ENCODE measurements around the gene SAMD1. TPM values are rescaled to one million over a fixed set of nuclear protein-coding genes. Genes with fewer than 3 reads are reported as not detected.

Gene SAMD1
- total RNA-seq, result 35.5 TPM

- DNase-seq (ENCODE audit: low read depth in 2 of 3, low spot score in 2 of 3), result peak in 2 of 3 donors; percentile 93 to 96
Measured at GRCh38 chr19:14090509-14091080, at the start of gene SAMD1. SAMD1 (minus strand) TSS chr19:14090751.

DNA sequence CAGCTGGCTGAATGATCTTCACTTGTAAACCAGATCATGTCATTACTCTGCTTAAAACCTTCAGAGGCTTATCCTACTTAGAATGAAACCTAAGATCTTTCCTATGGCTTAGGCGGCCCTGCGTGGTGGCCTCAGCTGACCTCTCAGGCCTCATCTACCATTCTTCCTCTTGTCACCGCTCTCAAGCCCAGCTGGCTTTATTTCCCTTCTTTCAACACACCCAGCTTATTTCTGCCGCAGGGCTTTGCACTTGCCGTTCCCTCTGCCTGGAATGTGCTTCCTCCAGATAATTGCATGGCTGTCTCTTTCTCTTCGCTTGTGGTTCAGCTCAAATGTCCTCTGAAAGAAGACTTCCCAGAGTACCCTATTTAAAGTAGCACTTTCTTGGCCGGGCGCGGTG is 49.4 kb upstream of the SAMD1 start:
- peak in 2 of 3 donors; percentile 34 to 41 for DNase-seq (ENCODE audit: low read depth in 2 of 3, low spot score in 2 of 3)

GRCh38 chr19:14138576-14139265 is 48.2 kb upstream of the SAMD1 start:
- DNase-seq (ENCODE audit: low read depth in 2 of 3, low spot score in 2 of 3), result no peak

DNA sequence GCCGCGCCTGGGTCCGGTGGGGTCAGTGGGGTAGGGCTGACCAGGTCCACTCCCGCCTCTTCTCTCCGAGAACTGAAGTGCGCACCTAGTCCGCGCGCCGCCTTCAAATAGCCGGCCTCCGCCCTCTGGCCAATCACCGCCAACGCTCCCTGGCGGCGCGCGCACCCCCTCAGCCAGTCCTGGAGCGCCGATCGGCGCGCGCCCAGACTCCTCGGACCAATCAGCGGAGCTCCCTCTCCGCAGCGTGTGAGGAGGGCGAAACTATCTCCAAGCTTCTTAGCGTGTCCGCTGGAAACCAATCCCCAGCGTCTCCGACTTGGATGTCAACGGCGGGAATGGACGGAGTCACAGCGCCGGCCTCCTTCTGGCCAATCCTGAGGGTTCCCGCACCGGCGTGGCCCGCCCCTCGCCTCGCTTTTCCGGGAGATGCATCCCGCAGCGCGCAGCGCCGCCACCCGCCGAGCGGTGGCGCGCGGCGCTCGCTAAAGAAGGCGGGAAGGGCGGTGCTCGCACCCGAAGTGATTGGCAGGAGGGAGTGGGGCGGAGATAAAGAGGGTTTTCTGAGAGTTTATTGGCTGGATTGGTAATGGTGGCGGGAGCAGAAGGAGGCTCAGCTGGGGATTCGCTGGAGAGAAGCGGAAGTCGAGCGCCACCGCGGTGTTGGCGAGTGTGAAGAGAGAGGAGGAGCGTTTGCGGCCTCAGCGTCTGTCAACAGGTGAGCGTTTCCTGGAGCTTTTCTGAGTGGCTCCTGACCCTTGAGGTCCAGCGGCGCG is 46.1 kb upstream of the SAMD1 start, which contains the start of gene ASF1B:
ASF1B (minus strand) TSS at position 81 of the 773 bp plus-strand sequence. CDS start 133 bp downstream, outside the sequence.
- peak; percentile 98 to 100 (median 100) for DNase-seq (ENCODE audit: low read depth in 2 of 3, low spot score in 2 of 3)

DNA sequence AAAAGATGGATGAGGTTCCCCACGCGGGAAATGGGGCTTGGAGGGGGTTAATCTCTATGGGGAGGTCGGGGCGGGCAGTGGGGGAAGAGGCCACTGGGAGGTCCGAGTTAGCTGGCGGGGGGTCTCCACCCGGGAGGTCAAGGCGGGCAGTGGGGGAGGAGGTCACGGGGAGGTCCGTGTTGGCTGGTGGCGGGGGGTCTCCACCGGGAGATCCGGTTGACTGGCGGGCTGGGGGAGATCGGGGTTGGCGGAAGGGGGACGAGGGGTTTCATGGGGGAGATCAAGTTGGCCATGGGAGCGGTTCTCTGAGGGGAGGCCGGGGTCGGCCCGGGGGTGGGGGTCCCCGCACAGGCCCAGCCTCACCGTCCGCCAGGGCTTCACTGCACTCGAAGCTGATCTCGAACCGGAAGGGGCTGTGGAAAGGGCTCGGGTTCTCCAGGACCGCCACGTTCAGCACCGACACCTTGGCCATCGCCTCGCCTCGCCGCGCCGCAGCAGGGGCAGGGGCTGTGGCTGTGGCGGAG is 45.5 kb upstream of the SAMD1 start:
- no peak for DNase-seq (ENCODE audit: low read depth in 2 of 3, low spot score in 2 of 3)

DNA sequence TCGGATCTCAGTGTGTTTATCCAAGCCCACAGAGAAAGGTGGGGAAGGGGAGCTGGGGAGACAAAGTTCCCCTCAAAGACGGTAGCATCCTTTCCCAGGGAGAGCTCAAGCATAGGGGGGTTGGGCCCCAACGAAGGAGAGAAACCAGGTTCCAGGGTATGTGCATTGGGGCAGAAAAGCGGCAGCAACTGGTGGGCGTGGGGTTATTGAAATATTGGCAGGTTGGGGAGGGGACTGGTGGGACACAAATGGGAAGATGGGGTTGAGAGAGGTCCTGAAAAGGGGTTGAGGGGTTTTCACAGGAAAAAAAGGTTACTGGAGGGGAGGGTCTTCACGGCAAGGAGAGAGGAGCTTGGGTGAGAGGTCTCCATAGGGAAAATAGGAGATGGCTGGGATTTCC is 44.8 kb upstream of the SAMD1 start:
- DNase-seq (ENCODE audit: low read depth in 2 of 3, low spot score in 2 of 3), result no peak

DNA sequence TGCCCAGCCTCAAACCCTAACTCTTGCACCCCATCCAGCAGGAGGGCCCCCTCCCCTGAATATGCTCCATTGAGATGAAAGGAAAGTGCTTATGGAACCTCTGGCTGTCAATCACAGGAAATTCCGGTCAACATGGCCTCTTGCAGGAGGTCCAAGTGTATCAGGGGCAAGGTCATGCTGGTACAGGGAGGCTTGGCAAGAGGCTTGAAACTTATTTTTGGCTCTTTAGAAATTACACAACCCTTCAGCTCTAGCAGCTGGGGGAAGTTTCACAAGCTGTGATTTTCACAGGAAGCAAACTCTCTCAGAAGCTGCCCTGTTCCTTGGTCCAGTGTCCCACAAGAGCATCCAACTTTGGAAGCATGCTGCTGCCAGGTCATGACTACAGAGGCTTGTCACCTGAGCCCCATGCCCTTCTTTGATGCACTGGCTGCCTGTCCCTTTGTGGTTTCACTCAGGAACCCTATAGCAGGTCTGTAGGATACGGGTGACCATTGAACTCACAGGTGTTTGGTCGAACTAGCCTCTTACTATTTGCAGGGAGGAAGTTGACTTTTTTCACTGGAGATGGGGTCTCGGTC is 37.5 kb upstream of the SAMD1 start:
- no peak for DNase-seq (ENCODE audit: low read depth in 2 of 3, low spot score in 2 of 3)

GRCh38 chr19:14127176-14127575 is 36.6 kb upstream of the SAMD1 start:
- no peak for DNase-seq (ENCODE audit: low read depth in 2 of 3, low spot score in 2 of 3)

- no peak for DNase-seq (ENCODE audit: low read depth in 2 of 3, low spot score in 2 of 3)
Measured at GRCh38 chr19:14122924-14123323, 32.4 kb upstream of the SAMD1 start.

GRCh38 chr19:14120497-14120780 is 29.9 kb upstream of the SAMD1 start:
- no peak for DNase-seq (ENCODE audit: low read depth in 2 of 3, low spot score in 2 of 3)

DNA sequence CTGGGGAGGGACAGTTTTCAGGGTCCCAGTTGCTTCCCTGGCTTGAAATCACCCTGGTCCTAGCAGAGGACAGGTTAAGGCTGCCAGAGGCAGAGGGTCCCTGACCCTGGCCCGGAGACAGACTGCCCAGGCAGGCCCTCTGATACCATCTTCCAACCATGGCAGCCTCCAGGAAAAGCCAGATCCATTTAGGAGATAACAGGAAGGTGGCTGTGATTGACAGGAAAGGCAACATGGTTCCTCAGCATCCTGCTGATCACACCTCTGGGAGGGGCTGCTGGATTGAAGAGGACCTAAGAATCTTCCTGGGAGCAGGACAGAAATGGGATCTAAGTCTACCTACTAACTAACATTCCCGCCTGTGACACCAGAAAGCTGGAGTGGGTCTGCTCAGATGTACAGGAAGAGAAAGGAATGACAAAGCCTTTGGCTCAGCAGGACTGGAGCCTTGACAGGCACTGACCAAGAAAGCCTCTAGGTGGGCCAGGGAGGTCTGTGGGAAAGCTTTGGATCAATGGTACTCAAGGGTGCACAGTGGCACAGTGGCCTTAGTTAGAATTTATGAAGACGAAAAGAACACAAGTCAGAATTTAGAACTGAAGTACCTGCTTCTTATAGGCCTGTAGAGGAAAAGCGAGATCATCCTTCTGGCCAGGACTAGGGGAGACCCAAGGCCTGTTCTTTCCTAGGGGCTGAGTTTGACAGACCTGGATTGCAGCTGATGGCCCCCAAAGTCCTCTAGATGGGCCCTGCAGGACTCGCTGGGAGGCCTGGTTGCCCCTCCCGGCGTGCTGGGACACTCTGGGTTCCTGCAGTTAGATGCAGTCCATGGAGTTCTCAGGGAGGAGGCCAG is 29.3 kb upstream of the SAMD1 start:
- DNase-seq (ENCODE audit: low read depth in 2 of 3, low spot score in 2 of 3), result no peak

DNA sequence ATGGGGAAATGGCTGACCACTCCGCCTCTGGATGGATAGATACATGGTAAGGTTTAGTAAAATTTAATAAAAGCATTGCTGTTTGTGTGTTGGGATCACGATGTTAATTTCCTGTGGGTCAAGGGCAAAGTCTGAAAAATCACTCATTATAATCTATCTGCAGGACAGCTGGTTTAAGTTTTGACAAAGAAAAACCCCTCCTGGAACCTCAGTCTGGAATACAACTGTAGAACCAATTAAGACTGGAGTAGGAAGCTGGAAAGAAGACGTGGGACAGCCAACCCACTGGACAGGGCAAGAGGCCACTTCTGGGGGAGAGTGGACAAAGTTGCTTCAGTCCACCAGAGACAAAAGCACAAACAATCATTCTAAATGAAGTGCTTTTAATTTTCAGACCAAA is 28.6 kb upstream of the SAMD1 start:
- no peak for DNase-seq (ENCODE audit: low read depth in 2 of 3, low spot score in 2 of 3)

GRCh38 chr19:14118165-14119051 is 27.9 kb upstream of the SAMD1 start:
- DNase-seq (ENCODE audit: low read depth in 2 of 3, low spot score in 2 of 3), result peak in 2 of 3 donors; percentile 72 to 81

DNA sequence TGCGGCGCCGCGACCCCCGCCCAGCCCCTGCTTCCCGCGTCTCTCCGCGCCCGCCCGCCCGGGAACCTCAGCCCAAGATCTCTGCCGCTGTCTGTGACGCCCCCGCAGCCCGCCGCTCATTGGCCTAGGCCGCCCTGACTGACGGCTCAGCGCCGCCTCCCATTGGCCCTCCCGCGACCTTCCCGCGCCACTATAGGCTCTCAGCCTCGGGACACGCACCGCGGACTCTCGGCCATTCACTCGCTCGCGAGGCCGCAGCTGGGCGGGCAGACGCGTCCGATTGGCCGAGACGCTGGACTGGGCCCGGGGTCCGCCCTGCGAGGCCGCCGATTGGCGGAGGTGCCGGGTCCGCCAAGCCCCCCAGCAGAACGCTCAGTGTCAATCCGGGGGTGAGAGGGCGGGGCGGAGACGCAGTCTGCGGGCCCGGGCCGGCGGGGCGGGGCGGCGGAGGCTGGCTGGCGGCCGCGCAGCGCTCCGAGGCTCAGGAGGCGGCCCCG is 27.2 kb upstream of the SAMD1 start, which contains the start of gene PRKACA:
PRKACA (minus strand) TSS at position 95 of the 497 bp plus-strand sequence. CDS start 215 bp downstream, outside the sequence.
- DNase-seq (ENCODE audit: low read depth in 2 of 3, low spot score in 2 of 3), result peak; percentile 92 to 99 (median 98)

DNA sequence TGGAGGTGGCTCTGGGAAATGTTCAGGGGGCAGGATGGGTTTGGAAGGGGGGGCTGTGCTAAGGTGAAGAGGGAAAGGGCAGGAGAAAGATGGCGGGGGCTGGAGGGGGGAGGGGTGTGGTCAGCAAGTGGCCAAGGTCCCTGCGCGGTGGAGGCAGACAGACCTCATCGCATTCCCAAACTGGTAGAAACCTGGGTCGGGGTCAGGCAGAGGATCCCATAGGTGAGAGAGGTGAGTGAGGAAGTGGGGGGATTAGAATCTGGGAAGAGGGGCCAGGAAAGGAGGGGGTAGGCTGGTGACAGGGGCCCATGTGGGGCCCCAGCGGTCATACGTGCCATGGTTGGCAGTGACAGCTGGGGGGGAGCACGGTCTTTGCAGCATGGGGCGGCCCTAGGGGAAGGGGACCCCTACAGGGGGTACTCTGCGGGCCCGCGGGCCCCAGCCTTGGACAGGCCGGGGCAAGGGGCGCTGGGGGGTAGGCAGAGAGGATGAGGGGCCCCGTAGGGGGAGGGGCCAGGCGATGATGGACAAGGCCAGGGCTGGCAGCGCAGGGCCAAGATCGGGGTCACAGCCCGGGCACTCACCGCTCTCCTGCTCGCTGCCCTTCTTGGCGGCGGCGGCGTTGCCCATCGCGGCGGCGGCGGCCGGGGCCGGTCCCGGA is 26.5 kb upstream of the SAMD1 start:
- peak in 1 of 3 donors; percentile 9 for DNase-seq (ENCODE audit: low read depth in 2 of 3, low spot score in 2 of 3)

DNA sequence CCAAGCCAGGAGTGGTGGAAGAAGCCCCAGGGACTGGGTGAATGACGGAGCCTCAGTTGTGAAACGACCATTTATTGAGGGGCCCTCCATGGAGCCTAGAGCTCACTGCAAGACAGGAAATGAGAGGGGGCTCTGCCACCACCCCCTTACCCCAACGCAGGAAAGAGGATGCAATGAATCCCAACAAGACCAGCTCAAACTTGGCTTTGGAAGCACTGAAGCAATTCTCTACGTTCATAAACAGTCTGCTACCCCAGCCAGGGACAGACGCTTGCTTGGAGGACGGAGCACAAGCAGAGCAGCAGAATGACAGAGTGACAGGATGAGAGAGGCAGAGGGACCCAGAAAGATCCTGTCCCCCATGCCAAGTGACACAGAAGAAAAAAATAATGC is 26.0 kb upstream of the SAMD1 start:
- no peak for DNase-seq (ENCODE audit: low read depth in 2 of 3, low spot score in 2 of 3)

GRCh38 chr19:14115756-14116155 is 25.2 kb upstream of the SAMD1 start:
- no peak for DNase-seq (ENCODE audit: low read depth in 2 of 3, low spot score in 2 of 3)

DNA sequence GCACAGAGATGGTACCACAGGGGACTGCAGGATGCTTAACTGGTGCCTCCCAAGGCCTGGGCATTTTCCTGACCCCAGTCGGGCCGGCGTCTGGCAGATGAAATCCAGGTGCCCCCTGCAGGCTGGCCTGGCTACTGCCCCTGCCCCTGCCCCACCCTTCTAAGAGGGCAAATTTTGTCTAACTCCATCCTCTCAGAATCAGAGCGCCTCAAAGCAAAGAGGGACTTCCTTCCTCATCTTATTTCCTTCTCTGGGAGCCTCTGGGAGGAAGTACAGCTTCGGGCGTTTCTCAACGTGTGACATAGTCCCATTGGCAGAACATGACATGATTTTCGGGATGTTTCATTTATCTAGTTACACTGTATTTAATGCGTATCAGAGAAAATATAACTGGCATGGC is 24.3 kb upstream of the SAMD1 start:
- peak in 2 of 3 donors; percentile 58 to 73 for DNase-seq (ENCODE audit: low read depth in 2 of 3, low spot score in 2 of 3)

All from hematopoietic multipotent progenitor cell (in vitro differentiated cells).